Lower lobe of right lung (tissue), 2 donors: ENCODE results near the gene SERPINA3. TPM values are rescaled to one million over a fixed set of nuclear protein-coding genes. Genes with fewer than 3 reads are reported as not detected.

Source experiments
- ATAC-seq, 2 donors: fragments of 200-7000 bp; cut with Tn5 transposase; one replicate each; pipeline ENCODE4 v1.9.1; 2020 to 2022; ENCODE audit warnings: mild to moderate bottlenecking in 2 of 2, moderate library complexity in 2 of 2
- DNase-seq: peaks from one replicate; pipeline ENCODE4 v3.0.0-alpha.2; 2020
- H3K27ac ChIP-seq: fragments of 200-600 bp; one replicate; pipeline ENCODE4 v1.8.0; 2022
- H3K27me3 ChIP-seq: fragments of 200-600 bp; one replicate; pipeline ENCODE4 v1.8.0; 2022; ENCODE audit warnings: low read depth
- H3K36me3 ChIP-seq: fragments of 200-600 bp; one replicate; pipeline ENCODE4 v1.8.0; 2022; ENCODE audit warnings: mild to moderate bottlenecking
- H3K4me1 ChIP-seq: fragments of 200-600 bp; one replicate; pipeline ENCODE4 v1.8.0; 2022
- H3K4me3 ChIP-seq: fragments of 200-600 bp; one replicate; pipeline ENCODE4 v1.8.0; 2022; ENCODE audit warnings: mild to moderate bottlenecking
- H3K9me3 ChIP-seq: fragments of 200-600 bp; one replicate; pipeline ENCODE4 v1.8.0; 2022
- intact Hi-C: fragments of 100-400 bp; cut with DNase I; formaldehyde crosslinking; loops from one replicate; pipeline ENCODE4 v1.11.0; 2022
- total RNA-seq: library from RNA; stranded (reverse); fragmentation: NEBNext Ultra II Directional; extraction: Animal tissue kit (Norgen Biotek cat#: 25700); gene quantifications from one replicate; pipeline ENCODE4 v1.2.1, GENCODE V29; 2021
- TF ChIP-seq, protein P1 (sequence below): fragments of 200-600 bp; IDR thresholded peaks from one replicate; pipeline ENCODE4 v1.8.0; 2022; ENCODE audit warnings: antibody characterized with exemption, mild to moderate bottlenecking
- donor health status: DM: no; HTN: yes; CAD: no; lungs with severe emphysema.

The SERPINA3 gene
- total RNA-seq, 1 donor from 2014 or later, result 74.6 TPM

GRCh38 chr14:94659901-94660300 is 47.7 kb downstream of the SERPINA3 start:
- intact Hi-C loops, result no loop called here
- H3K27me3 ChIP-seq, result no peaks in the 10 kb centered on the region
- no peaks in the 10 kb centered on the region for H3K36me3 ChIP-seq
- H3K27ac ChIP-seq, result no peak overlapping the region
- H3K4me1 ChIP-seq, result no peaks in the 10 kb centered on the region
- DNase-seq (no peak), ATAC-seq (no peak)
- H3K4me3 ChIP-seq, result no peak overlapping the region
- no peaks in the 10 kb centered on the region for H3K9me3 ChIP-seq
- TF ChIP-seq, protein P1, sequence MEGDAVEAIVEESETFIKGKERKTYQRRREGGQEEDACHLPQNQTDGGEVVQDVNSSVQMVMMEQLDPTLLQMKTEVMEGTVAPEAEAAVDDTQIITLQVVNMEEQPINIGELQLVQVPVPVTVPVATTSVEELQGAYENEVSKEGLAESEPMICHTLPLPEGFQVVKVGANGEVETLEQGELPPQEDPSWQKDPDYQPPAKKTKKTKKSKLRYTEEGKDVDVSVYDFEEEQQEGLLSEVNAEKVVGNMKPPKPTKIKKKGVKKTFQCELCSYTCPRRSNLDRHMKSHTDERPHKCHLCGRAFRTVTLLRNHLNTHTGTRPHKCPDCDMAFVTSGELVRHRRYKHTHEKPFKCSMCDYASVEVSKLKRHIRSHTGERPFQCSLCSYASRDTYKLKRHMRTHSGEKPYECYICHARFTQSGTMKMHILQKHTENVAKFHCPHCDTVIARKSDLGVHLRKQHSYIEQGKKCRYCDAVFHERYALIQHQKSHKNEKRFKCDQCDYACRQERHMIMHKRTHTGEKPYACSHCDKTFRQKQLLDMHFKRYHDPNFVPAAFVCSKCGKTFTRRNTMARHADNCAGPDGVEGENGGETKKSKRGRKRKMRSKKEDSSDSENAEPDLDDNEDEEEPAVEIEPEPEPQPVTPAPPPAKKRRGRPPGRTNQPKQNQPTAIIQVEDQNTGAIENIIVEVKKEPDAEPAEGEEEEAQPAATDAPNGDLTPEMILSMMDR, result no peak

GRCh38 chr14:94660306-94660946 is 48.2 kb downstream of the SERPINA3 start:
- H3K27me3 ChIP-seq, result no peaks in the 10 kb centered on the region
- ATAC-seq (no peak), DNase-seq (no peak)
- intact Hi-C loops, result no loop called here
- H3K27ac ChIP-seq, result no peak overlapping the region
- TF ChIP-seq, protein P1, result no peak
- H3K36me3 ChIP-seq, result no peaks in the 10 kb centered on the region
- no peaks in the 10 kb centered on the region for H3K9me3 ChIP-seq
- no peaks in the 10 kb centered on the region for H3K4me1 ChIP-seq
- no peak overlapping the region for H3K4me3 ChIP-seq

DNA sequence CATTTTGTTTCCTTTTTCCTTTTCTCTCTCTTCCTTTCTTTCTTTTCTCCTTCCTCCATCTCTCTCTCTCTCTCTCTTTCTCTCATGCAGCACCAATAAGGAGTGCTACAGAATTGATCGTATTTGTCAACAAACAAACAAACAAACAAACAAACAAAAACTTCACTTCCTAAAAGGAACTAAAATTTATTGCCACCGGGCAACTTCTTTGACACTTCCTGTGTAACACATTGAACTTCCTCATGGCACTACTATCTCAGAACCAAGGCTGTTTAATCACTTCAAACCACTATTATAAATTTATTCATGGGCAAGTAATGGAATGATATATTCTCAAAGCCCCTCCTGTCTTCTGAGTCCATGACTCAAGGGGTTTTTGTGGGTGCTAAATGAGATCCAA is 51.3 kb downstream of the SERPINA3 start:
- Histone ChIP-seq H3K36me3 (no peaks in the 10 kb centered on the region), H3K27me3 (peaks cover 3% of the 10 kb centered on the region), H3K9me3 (no peaks in the 10 kb centered on the region), H3K27ac (no peak overlapping the region), H3K4me3 (no peak overlapping the region), H3K4me1 (no peaks in the 10 kb centered on the region)
- no peak for DNase-seq
- TF ChIP-seq, protein P1, result no peak
- no peak for ATAC-seq
- intact Hi-C loops, result no loop called here

GRCh38 chr14:94663965-94664704 is 51.9 kb downstream of the SERPINA3 start:
- Histone ChIP-seq H3K27ac (no peak overlapping the region), H3K4me3 (no peak overlapping the region), H3K4me1 (no peaks in the 10 kb centered on the region), H3K9me3 (no peaks in the 10 kb centered on the region), H3K36me3 (no peaks in the 10 kb centered on the region), H3K27me3 (peaks cover 3% of the 10 kb centered on the region)
- ATAC-seq (no peak), DNase-seq (no peak)
- TF ChIP-seq, protein P1, result no peak
- intact Hi-C loops, result no loop called here

GRCh38 chr14:94665121-94665520 is 52.9 kb downstream of the SERPINA3 start:
- H3K27ac ChIP-seq, result no peak overlapping the region
- no peaks in the 10 kb centered on the region for H3K9me3 ChIP-seq
- DNase-seq (no peak), ATAC-seq (no peak)
- no peaks in the 10 kb centered on the region for H3K36me3 ChIP-seq
- intact Hi-C loops, result no loop called here
- no peaks in the 10 kb centered on the region for H3K4me1 ChIP-seq
- peaks cover 7% of the 10 kb centered on the region for H3K27me3 ChIP-seq
- H3K4me3 ChIP-seq, result no peak overlapping the region
- TF ChIP-seq, protein P1, result no peak
